ENCODE measurements around the gene CD69. TPM values are rescaled to one million over a fixed set of nuclear protein-coding genes. Genes with fewer than 3 reads are reported as not detected.
"Not testable (repeated sequence)": the region's sequence is repeated elsewhere in the genome, so short reads cannot be mapped to it uniquely, and the experiment has no call there.

The CD69 gene
- total RNA-seq, 1 donor from 2014 or later = 0.62 TPM

DNA sequence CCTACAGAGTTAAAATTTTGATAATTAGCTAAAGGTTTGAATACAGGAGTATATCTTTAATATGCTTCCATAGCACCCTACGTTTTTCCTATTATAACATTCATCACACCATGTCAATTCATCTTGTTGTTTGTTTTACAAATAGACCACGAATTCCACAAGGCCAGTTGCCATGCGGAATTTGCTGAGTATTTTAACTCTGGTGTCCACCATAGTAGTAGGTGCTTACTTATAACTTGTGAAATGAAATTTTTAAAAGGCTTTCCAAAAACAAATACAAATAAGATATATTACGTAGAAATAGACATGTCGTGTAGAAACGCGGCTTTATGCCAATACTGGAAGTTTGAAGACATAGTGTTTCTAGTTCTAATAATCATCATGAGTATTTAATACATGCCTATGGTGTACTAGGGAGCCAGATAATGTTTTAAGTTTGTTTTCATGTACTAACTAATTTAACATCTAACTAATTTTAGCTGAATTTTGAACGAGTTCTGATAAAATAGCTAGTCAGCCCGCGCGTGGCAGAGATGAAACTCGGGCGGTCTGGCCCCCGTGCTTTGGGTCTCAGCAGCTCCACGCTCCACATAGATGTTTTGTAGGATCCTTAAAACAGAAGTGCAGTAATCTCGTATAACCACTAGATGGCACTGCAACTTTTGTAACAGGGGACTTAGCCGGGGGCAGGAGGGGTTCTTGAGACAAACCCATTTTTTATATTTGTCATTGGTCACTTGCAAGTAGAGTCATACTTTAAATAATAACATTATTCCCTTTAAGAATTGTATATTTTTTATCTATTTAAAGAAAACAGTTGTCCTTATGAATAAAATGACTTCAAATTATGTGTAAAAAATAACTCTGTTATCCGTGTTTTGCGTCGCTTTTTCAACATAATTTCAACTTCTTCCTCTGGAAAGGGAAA is 10.2 kb downstream of the CD69 start:
- DNase-seq = no peak

DNA sequence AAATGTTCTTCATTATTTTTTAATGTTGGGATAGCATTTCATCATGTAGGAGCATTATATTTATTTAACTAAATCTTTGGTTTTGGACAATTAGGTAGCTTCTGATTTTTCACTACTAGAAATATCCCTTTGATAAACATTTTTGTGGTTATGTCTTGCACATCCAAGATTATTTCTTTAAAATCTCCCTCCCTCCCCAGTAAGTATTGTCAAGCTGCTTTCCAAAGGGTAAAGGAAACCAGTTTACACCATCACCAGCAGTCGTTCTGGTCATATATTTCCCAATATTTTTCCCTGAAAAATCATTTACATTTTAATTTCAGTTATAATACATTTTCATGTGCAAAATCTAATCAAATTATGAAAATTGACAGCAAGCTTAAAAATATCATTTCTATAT is 11.1 kb downstream of the CD69 start:
- no peak for DNase-seq

GRCh38 chr12:9745199-9745598 is 15.5 kb downstream of the CD69 start:
- DNase-seq = no peak

GRCh38 chr12:9742661-9743060 is 18.0 kb downstream of the CD69 start:
- no peak for DNase-seq

DNA sequence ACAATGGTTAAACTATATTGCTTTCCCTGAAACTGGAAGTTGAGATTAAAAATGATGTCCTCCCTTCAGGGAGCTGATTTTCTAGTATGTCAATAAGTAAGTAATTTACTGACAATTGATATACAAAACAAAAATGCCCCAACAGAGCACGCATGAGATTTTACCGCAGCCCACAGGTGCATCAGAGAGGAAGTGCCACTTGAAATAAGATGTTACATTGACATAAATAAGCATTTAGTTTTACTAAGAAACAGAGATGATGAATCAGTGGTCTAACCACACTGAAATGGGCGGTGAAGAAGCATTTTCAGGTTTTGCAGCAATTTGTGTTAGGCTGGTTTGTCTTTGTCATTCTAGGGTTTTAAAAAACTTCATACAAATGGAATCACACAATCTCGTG is 19.0 kb downstream of the CD69 start:
- DNase-seq = no peak

- DNase-seq = no peak
Observed at GRCh38 chr12:9740106-9740750, 20.5 kb downstream of the CD69 start.

GRCh38 chr12:9739404-9740105 is 21.1 kb downstream of the CD69 start:
- DNase-seq = not testable (repeated sequence)

DNA sequence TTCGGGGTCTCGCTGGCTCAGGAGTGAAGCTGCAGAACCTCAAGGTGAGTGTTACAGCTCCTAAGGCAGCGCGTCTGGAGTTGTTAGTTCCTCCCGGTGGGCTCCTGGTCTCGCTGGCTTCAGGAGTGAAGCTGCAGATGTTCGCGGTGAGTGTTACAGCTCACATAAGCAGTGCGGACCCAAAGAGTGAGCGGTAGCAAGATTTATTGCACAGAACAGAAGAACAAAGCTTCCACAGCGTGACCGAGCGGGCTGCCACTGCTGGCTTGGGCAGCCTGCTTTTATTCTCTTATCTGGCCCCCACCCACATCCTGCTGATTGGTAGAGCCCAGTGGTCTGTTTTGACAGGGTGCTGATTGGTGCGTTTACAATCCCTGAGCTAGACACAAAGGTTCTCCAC is 21.8 kb downstream of the CD69 start:
- not testable (repeated sequence) for DNase-seq

- DNase-seq = no peak
Observed at GRCh38 chr12:9736936-9737705, 23.6 kb downstream of the CD69 start.

GRCh38 chr12:9735601-9736000 is 25.1 kb downstream of the CD69 start:
- DNase-seq = no peak

DNA sequence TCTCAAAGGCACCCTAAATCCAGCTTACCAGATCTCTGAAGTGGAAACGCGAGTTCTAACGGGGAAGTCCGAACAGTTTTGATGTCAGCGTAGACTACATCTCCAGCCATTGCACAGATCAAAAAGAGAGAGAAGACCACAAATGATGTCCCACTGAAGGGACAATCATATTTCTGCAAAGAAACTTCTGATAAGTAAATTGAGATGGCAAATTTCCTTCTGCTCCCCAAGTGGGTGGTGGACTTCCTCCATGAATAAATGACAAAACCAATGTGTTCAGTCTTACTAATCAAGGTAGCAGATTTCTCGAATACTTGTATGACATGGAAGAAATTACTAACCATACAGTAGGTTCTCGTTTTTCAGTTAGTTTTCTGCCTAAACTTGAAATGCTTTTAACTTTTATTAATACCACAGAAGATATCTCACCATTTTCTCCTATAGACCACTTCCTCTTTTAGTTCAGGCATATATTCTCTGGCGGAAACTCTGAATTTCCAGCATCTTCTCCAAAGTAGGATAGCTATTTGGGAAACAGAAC is 27.7 kb downstream of the CD69 start, which contains the start of gene CLECL1:
TSS of gene CLECL1 (minus strand) at position 177 of the 541 bp plus-strand sequence.
- no peak for DNase-seq

- DNase-seq = no peak
Observed at GRCh38 chr12:9731797-9732196, 28.9 kb downstream of the CD69 start.

DNA sequence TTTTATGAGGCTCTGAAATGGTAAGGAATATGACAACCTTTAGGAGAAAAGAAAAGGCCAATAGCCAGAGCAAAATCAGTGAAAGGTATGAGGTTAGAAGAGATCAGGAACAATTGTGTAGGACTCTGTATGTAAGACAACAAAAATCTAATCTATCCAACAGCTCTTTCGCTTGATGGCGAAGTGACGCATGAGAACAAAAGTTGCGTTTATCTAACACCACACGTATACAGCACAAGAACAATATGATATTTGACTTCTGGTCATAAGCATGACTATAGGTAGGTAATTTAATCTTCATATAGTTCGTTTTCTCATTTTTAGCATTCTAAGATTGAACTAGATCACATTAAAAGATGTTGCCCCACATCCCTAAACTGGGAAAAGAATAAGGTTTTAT is 29.3 kb downstream of the CD69 start:
- no peak for DNase-seq

DNA sequence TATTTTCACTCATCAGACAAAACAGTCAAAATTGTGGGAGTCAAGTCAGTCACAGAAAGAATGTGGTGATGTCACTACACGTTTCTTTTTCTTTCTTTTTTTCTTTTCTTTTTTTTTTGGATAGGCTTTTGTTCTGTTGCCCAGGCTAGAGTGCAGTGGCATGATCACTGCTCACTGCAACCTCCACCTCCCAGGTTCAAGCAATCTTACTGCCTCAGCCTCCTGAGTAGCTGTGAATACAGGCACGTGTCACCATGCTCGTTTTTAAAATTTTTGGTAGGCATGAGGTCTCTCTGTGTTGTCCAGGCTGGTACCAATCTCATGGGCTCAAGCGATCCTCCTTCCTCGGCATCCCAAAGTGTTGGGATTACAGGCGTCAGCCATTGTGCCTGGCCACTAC is 30.1 kb downstream of the CD69 start:
- DNase-seq = no peak

DNA sequence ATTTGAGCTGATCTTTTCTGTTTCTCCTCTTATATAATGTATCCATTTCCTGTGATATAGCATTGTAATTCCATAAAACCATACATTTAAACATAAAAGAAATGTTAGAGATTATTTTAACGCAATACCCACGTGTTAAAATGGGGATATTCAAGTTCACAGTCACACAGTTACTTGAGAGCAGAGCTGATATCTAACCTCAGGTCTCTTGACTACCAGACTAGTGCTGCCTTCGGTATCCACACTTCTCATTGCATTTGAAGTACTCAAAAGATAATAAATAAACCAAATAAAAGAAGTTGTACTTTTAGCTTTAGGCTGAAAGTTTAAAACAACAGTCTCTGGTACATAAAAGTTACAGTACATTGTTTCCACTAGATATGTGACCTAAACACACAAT is 30.7 kb downstream of the CD69 start:
- DNase-seq = no peak

- DNase-seq = no peak
Observed at GRCh38 chr12:9729082-9729481, 31.6 kb downstream of the CD69 start.

- DNase-seq = no peak
Observed at GRCh38 chr12:9727813-9728212, 32.9 kb downstream of the CD69 start.

GRCh38 chr12:9725213-9725870 is 35.4 kb downstream of the CD69 start:
- DNase-seq = no peak

DNA sequence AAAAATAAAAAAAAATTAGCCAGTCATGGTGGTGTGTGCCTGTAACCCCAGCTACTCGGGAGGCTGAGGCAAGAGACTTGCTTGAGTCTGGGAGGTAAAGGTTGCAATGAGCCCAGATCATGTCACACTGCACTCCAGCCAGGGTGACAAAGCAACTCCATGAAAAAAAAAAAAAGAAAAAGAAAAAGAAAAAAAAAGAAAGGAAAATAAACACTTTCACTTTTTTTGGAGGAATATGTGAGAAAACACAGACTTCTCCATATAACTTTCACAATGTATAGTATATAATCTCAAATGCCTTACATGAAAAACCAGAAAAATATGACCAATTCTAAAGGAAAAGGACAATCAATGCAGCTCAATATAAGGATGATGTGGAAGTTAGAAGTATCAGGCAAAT is 36.7 kb downstream of the CD69 start:
- DNase-seq = no peak

GRCh38 chr12:9721394-9722092 is 39.2 kb downstream of the CD69 start:
- no peak for DNase-seq

- no peak for DNase-seq
Observed at GRCh38 chr12:9719790-9720189, 40.9 kb downstream of the CD69 start.

Measured in occipital lobe (tissue), 2 donors.